ENCODE results near the gene ATP5ME.
A peak's percentile ranks its signal among the peaks of the same experiment; 100 is the strongest.

DNA sequence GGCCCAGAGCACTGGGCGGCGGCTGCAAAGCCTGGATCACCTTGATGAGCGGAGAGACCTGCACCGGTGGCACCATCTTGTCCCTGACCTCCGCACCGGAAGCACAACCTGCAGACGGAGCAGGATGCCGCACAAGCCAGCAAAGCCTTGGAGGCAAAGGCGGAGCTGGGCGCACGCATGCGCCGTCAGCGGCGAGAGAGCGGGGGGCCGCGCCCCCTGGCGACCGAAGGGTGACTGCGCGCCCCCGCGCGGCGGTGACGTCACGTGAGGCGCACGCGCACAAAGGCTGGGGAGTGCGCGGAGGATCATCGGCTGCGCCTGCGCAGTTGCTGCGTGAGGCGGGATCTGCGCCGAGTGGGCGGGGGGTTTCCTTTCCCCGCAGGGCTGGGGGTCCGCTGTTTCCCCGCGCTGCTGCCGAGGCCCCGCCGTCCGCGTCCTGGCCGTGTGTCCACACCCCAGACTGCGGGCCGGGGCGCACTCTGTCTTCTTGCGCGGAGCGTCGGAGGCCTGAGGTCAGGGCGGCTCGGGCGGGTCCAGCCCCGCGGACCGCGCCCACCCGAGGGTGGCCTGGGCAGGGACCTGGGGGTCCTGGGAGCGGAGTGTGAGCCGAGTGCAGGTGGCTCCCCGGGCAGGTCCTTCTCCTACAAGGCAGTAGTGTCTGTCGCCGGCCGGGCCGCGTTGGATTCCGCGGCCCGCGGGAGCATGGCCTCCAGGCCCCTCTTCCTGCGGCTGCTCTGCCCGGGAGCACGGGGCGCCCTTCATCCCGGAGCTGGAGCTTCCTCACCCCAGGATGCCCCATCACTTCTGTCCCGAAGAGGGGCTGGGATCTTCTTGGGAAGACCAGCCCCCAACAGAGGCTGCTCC, at the start of gene ATP5ME, which contains the start of gene MYL5:
- TF ChIP-seq YY1 (IDR thresholded peaks at IDR 0.05; ENCODE audit: insufficient read depth, insufficient read length) (peak; percentile 80), ZNF274 (IDR thresholded peaks at IDR 0.05; ENCODE audit: low read depth, low read length) (no peak), SUZ12 (IDR thresholded peaks at IDR 0.05; ENCODE audit: extremely low read depth, insufficient read depth, insufficient read length) (no peak)
